Astrocyte of the cerebellum (primary cell): ENCODE measurements around the gene METRNL.

Experiments used
- DNase-seq: peaks from one replicate; pipeline ENCODE4 v3.0.0-alpha.2; 2011; ENCODE audit warnings: low read depth
- H3K4me3 ChIP-seq: 2 replicates; pipeline ENCODE4 v1.5.1; 2011; ENCODE audit warnings: mild to moderate bottlenecking, low read depth, low read length, moderate library complexity
- in situ Hi-C: cut with HindIII; loops from 2 replicates; pipeline ENCODE4 v1.10.0; 2017; ENCODE audit warnings: low sequenced_read_pairs
- TF ChIP-seq, protein P1 (sequence below): IDR thresholded peaks from 2 replicates; pipeline ENCODE4 v1.5.1; 2012; ENCODE audit warnings: low read length, low read depth, moderate library complexity, mild to moderate bottlenecking; ENCODE audit errors: missing control alignments

The METRNL gene

DNA sequence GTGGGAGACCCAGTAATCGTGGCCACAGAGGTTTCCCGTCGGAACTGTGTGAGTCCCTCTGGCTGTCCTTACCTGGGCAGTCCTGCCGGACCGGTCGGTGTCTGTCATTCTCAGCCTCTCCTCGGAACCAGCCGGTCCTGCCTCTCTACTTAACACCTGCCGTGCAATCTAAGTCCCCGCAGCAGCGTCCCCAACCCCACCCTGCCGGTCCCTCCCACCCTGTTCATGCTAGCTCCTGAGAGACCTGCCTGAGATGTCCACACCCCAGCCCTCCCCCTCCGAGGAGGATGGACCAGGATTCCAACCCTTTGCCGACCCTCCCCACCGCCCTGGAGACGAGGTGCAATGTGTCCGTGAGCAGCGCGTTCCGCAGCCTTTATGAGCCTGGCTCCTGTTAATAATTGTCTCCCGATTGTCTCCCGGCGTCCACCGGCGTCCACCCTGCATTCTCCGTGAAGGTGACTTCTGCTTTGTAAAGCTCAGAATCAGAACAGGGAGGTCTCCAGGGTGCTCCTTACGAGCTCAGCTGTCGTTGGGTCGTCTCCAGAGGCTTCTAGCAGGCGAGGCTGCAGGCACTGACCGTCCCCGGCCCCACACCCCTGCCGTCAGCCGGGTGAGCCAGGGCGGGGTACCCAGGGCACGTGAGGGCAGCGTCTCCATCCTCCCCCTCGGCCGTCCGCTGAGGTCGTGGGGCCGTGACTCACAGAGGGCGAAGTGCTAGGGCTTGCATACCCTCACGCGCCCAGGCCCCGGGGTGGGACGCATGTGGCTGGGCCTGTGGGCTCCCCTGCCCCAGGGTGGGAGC lies 10.1 kb downstream of the METRNL start:
- DNase-seq, result no peak
- in situ Hi-C loops, result no loop called here
- TF ChIP-seq, protein P1, sequence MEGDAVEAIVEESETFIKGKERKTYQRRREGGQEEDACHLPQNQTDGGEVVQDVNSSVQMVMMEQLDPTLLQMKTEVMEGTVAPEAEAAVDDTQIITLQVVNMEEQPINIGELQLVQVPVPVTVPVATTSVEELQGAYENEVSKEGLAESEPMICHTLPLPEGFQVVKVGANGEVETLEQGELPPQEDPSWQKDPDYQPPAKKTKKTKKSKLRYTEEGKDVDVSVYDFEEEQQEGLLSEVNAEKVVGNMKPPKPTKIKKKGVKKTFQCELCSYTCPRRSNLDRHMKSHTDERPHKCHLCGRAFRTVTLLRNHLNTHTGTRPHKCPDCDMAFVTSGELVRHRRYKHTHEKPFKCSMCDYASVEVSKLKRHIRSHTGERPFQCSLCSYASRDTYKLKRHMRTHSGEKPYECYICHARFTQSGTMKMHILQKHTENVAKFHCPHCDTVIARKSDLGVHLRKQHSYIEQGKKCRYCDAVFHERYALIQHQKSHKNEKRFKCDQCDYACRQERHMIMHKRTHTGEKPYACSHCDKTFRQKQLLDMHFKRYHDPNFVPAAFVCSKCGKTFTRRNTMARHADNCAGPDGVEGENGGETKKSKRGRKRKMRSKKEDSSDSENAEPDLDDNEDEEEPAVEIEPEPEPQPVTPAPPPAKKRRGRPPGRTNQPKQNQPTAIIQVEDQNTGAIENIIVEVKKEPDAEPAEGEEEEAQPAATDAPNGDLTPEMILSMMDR, result no peak
- H3K4me3 ChIP-seq, result no peak overlapping the region

DNA sequence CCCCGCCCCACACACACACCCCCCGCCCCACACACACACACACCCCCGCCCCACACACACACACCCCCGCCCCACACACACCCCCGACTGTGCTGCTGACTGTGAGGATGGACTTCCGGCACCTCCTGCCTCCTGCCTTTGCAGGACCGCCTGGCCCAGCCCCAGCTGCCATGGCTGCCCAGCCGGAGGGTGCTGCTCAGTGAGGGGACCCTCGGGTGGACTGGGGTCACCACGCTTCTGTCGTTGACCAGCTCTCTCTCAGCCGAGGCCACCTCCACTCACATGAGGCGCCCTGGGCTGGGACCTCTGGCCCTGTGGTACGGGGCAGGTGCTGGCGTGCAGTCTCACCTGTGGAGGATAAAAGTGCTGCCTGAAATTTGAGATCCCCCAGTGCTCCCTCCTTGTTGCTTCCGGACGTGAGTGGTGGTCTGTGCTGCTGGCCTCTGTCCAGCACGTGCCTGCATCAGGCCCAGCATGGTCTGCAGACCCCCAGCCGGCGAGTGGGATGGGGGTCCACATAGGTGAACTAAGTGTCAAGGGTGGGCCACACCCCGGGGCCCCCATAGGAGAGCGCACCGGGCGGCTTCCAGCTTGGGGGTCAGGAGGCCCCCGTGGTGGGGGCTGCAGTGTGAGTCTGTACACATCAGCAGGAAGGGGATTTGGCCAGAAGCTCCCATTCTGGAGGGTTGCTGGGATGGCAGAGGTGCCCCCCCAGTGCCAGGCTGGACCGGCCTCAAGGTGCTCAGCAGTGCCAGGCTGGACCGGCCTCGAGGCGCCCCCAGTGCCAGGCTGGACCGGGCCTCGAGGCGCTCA lies 11.2 kb downstream of the METRNL start:
- H3K4me3 ChIP-seq, result no peak overlapping the region
- TF ChIP-seq, protein P1, result no peak
- in situ Hi-C loops, result no loop called here
- DNase-seq, result no peak

DNA sequence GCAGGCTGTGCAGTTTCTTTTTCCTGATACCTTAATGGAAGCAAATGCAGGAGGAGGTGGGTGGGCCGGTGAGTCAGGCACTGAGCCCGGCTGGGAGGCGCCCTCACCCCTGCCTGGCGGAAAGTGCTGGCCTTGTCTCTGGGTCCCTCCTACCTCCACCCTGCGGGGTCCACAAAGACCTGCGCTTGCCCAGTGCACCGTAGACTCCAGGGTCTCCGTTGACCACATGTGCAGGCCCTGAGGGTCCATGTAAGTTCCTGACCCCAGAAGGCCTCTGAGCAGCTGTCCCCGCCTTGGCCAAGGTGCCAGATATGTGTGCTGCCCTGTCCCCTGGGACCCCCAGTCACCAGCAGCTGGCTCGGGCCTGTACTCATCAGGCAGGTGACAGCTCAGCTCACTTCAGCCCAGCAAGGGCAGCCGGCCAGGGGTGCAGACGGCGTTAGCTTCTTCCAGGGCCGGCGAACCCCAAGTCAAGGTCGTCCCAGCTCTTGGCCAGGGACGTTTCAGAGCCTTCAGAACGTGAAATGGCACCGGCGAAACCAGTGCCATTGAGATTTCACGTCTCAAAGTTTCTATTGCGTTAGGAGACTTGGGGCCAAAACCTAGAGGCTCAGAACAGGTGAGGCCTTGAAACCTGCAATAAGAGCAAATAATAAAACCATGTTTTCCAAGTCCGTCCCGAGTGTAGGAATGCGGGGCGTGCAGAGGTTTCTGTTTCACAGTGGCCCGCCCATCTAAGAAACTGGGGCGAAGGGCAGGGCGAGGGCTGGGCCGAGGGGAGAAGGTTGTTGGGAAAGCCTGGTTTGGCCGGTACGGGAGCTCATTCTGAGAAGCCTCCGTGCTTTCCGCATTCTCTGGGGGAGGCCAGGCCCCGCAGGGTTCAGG lies 12.1 kb downstream of the METRNL start:
- TF ChIP-seq, protein P1, result no peak
- H3K4me3 ChIP-seq, result no peak overlapping the region
- no peak for DNase-seq
- in situ Hi-C loops, result no loop called here

DNA sequence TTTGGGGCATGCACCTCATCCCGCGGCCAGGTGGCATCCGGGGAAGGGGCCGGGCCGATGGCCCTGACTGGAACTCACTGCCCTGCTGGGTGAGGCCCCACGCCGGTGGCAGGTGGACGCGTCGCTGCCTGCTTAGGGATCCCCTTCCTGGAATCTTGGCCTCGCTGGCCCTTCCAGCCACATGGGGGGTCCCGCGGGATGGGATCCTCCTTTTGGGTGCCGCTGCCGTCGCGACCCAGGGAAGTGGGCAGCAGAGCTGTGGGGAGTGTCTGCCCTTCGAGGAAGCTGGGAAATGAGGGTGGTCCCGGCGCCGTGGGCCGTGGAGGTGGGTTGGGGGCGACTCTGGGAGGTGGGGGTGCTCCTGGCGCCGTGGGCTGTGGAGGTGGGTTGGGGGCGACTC lies 12.8 kb downstream of the METRNL start:
- H3K4me3 ChIP-seq, result no peak overlapping the region
- TF ChIP-seq, protein P1, result no peak
- in situ Hi-C loops, result no loop called here
- no peak for DNase-seq

DNA sequence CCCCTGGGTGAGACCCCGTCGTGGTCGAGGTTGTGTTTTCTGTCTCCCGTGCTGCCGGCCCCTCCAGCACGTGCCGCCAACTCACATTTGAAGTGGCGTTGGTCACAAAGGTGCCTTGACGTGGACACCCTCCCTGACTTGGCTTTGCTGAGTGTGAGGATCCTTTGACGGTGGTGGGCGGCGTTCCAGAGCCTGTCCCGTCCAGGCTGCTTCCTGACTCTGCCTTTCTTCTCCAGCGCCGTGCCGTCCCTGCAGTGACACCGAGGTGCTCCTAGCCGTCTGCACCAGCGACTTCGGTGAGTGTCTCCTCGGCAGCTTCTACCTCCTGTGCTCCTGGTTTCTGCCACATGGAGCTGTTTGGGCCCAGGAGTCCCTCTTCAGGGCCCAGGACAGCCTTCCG lies 13.5 kb downstream of the METRNL start:
- DNase-seq, result no peak
- no peak overlapping the region for H3K4me3 ChIP-seq
- TF ChIP-seq, protein P1, result no peak
- in situ Hi-C loops, result no loop called here

DNA sequence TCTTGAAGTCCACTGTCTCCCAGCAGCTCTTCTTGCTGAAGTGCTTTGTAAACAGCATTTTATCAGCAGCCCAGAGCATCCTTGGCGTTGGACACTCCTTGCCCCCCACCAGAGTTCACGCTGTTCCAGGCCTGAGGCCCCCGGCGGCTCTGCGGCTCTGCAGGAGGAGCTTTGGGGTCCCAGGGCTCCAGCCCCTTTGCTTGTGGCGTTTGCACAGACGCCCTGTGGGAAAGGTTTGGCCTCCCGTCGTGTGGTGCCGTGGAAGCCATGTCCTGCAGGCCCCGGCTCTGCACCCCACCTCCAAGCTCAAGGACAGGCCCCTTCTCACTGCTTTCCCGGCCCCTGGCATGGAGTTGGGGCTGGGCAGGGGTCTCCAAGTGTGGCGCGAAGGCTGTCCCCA lies 14.1 kb downstream of the METRNL start:
- H3K4me3 ChIP-seq, result no peak overlapping the region
- TF ChIP-seq, protein P1, result no peak
- no peak for DNase-seq
- in situ Hi-C loops, result no loop called here
